HG03064 (cell line): Measurements from ENCODE around the gene MED31.
"Not testable (repeated sequence)": the region's sequence is repeated elsewhere in the genome, so short reads cannot be mapped to it uniquely, and the experiment has no call there.

Experiments used
- ATAC-seq: cut with Tn5 transposase; IDR thresholded peaks from one replicate; pipeline ENCODE4 v1.9.1; 2021; ENCODE audit warnings: low read depth; ENCODE audit not compliant: unreplicated experiment

MED31 gene

GRCh38 chr17:6651354-6651918, at the start of gene MED31, which contains the start of gene C17orf100:
Gene MED31, minus strand, starts transcription at chr17:6651605. Its CDS starts 77 bp downstream, at chr17:6651528.
Gene C17orf100, plus strand, starts transcription at chr17:6651762. Its CDS starts 152 bp downstream, at chr17:6651914.
- ATAC-seq: peak; percentile 84

- no peak for ATAC-seq
Observed at GRCh38 chr17:6700948-6701307, 49.5 kb upstream of the MED31 start.

- no peak for ATAC-seq
Observed at GRCh38 chr17:6699997-6700947, 48.9 kb upstream of the MED31 start.

- no peak for ATAC-seq
Observed at GRCh38 chr17:6698004-6698403, 46.6 kb upstream of the MED31 start.

GRCh38 chr17:6696906-6697305, 45.5 kb upstream of the MED31 start:
- no peak for ATAC-seq

GRCh38 chr17:6695565-6695964, 44.2 kb upstream of the MED31 start:
- ATAC-seq: no peak

GRCh38 chr17:6695051-6695450, 43.6 kb upstream of the MED31 start:
- ATAC-seq: no peak

- ATAC-seq: not testable (repeated sequence)
Observed at GRCh38 chr17:6691958-6692357, 40.6 kb upstream of the MED31 start.

- no peak for ATAC-seq
Observed at GRCh38 chr17:6691546-6691945, 40.1 kb upstream of the MED31 start.

- ATAC-seq: no peak
Observed at GRCh38 chr17:6690641-6691040, 39.2 kb upstream of the MED31 start.

- ATAC-seq: no peak
Observed at GRCh38 chr17:6688944-6689343, 37.5 kb upstream of the MED31 start.

- ATAC-seq: no peak
Observed at GRCh38 chr17:6686026-6686425, 34.6 kb upstream of the MED31 start.

GRCh38 chr17:6684881-6685767, 33.7 kb upstream of the MED31 start:
- ATAC-seq: no peak

GRCh38 chr17:6684460-6684783, 33.0 kb upstream of the MED31 start:
- no peak for ATAC-seq

- no peak for ATAC-seq
Observed at GRCh38 chr17:6683730-6684459, 32.5 kb upstream of the MED31 start.

GRCh38 chr17:6683081-6683684, 31.8 kb upstream of the MED31 start:
- ATAC-seq: no peak

GRCh38 chr17:6682339-6682738, 30.9 kb upstream of the MED31 start:
- no peak for ATAC-seq

GRCh38 chr17:6681671-6682070, 30.3 kb upstream of the MED31 start:
- ATAC-seq: no peak

GRCh38 chr17:6681176-6681575, 29.8 kb upstream of the MED31 start:
- no peak for ATAC-seq

- no peak for ATAC-seq
Observed at GRCh38 chr17:6679241-6679640, 27.8 kb upstream of the MED31 start.
